Mesenteric fat pad (tissue), 1 donor: ENCODE data around the gene AFAP1. TPM values are rescaled to one million over a fixed set of nuclear protein-coding genes. Genes with fewer than 3 reads are reported as not detected.

Source experiments
- DNase-seq: peaks from one replicate; pipeline ENCODE4 v3.0.0-alpha.2; 2020; ENCODE audit warnings: low spot score
- total RNA-seq: library from RNA; stranded (reverse); fragmentation: NEBNext Ultra II Directional; extraction: Animal tissue kit (Norgen Biotek cat#: 25700); gene quantifications from one replicate; pipeline ENCODE4 v1.2.1, GENCODE V29; 2021
- donor health status: DM: yes; HTN: yes; CAD: no.

Gene AFAP1
- total RNA-seq, 1 donor from 2014 or later = 33.9 TPM

DNA sequence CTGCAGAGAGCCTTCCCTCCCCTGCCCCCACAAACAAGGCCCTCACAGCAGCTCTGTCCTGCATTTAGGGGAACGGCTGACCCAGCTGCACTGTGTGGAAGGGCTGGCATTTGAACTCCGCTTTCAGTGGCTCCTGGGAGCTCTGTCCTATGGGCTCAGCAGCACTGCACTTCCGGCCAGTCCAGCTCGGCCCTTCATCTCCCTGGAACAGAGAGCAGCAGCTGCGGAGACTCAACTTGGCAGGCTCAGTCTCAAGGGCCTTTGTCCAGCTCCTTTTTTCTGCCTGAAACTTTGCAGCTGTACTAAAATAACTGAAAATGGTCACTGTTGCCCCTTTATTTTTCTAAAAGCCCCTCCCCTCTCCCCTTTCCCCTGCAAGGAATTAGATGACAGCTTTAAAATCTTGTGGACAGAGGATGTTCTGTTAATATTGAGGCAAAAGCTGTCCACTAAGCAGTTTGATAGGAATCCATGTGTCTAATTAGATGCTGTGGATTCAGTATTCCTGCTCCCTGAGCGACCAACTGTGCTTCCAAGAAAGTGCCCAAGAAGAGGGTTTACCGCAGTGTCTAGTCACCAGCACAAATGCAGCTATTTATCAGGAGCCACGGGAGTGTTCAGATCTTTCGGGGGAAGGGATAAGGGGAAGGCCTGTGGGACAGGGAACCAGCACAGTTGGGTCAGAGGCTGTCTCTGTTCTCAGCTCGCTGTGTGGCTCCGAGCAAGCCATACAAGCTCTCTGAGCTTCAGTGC lies 133.1 kb downstream of the AFAP1 start:
- peak; percentile 89 for DNase-seq

DNA sequence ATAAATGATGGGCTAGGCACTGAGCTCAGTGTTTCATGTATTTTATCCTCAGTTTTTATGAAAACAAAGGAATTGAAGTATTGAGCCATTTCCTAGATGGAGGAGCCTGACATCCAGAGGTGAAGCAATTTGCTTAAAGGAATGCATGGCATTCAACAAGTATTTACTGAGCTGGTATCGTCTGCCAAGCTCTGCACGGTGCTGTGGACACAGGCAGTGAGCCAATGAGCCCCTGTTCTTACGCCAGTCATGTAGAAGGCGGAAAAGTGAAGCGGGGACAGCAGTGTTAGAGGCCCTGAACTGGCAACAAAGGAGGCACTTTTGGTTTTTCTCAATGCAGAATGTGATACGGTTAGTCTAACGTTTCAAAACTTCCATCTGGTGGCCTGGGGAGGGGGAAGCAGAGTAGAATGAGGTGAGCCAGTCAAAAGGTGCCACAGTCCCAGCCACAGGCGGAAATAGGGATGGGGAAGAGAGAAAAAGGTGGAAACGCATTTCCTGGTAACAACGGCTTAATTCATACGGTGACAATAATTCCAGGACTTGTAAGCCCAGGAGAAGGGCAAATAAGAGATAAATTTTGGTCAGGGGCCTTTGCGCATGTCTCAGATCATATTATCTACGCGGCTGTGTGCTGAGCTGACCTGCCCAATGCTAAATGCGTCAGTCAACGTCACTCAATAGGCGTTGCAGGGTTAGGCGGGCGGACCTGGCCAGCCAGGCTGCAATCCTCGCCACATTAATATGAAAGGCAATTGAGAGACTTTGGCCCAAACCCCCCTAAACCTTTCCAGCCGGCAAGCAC lies 133.9 kb downstream of the AFAP1 start:
- peak; percentile 75 for DNase-seq

- DNase-seq = peak; percentile 9
Observed at GRCh38 chr4:7804756-7805385, 134.8 kb downstream of the AFAP1 start.

DNA sequence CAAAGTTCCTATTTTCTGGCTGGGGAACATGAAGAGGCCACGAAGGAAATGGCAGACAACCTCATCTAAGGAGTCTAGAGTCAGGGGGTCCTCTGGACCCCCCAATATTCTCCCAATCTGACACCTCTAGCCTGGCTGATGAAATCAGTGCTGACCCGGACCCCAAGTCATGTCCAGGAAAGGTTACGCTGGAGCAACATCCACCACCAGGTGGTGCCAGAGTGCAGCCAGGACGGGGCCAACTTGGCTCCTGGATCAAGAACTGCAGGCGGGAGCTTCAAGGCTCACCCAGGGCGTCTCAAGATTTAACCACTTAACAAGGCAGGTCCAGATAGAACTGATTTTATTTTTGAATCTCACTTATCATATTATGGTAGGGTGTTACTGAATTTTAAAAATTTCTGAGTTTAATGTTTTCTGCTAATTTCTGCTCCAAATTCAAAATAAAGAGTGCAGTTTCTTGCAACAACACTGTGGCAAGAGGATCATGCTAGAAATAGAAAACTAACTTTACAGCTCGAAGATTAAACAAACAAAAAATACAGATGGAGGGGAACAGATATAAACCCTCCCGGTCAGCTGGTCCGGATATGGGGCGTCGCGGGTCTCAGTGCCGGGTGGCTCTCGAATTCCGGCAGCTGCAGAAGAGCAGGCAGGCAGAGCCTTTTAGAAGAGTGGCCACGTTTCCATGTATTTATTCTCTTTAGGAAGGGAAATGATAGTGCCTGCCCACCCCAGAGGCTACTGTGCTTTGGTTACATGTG lies 135.5 kb downstream of the AFAP1 start:
- peak; percentile 94 for DNase-seq

- DNase-seq = peak; percentile 80
Observed at GRCh38 chr4:7803371-7803770, 136.3 kb downstream of the AFAP1 start.

DNA sequence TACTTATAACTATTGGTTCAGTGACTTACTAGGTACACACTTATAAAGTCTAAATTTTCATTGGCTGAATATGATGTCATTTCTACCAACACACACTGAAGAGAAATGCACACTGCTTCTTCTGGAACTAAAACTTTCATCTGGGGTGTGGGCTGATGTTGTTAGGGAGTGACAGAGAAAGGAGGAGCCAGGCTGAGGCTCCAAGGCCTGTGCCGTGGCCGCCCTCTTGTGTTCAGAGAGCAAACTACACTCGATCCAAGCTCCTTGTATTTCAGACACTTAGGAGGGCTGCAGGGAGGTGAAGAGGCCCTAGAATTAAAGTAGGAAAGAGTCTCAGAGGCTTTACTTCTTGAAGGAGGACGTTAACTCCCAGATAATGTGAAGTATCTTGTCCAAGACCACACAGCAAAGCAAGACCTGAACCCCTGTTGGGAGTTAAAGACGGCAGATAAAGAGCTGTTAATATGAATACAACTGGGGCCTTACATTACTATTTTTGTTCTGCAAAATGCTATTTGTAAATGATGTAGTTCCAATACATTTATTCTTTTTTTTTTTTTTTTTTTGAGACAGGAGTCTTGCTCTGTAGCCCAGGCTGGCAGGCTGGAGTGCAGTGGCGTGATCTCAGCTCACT lies 137.5 kb downstream of the AFAP1 start:
- DNase-seq = peak; percentile 88

DNA sequence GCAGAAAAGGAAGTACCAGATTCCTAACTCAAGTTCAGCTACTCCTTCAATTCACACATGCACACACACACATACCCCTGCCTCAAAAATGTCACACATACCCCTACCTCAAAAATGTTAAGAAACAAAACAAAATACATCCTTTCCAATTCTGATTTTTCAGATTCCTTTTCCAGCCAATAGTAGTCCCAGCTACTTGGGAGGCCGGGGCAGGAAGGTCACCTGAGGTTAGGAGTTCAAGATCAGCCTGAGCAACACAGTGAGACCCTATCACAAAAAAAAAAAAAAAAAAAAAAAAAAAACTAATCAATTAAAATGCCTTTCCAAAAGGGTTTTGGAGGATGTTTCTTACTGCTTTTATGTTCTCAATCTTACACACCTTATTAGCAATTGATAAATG lies 138.0 kb downstream of the AFAP1 start:
- DNase-seq = peak; percentile 6

GRCh38 chr4:7801001-7801400 lies 138.7 kb downstream of the AFAP1 start:
- peak; percentile 37 for DNase-seq

DNA sequence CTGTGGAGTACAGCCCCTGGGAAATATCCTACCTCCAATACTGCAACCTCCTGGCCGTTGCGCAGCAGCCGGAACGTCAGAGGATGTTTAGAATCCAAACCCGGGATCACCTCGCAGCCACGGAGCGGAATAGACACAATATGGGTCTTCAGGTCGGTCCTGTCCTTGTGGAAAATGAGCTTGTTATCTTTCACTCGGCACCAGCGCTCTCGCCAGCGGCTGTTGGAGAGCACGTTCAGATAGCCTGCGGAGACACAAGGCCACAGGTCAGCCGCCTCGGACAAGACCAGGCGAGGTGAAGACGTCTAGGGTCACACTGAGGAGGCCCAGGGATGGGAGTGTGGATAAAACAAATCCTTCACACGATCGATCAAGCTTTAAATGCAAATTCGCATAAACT lies 139.3 kb downstream of the AFAP1 start:
- DNase-seq = peak; percentile 80

GRCh38 chr4:7799736-7800135 lies 139.9 kb downstream of the AFAP1 start:
- DNase-seq = no peak

DNA sequence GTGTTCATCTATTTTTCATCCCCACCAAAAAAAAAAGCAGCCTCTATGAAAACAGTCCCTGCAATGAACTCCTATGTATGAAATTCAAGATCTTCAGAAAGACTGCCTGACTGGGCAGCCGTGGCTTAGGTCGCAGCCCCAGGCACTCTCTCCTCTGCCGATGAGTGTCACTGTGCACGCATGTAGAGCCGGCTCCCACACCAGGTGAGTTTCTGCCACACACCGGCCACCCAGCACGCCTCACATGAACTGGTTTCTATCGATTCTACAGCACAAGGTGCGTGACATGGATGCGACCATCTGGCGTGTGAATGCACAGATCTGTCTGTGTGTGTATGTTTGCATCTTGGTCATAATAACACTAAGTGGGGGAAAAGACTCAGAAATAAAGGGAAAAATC lies 140.4 kb downstream of the AFAP1 start:
- DNase-seq = peak; percentile 80

- peak; percentile 65 for DNase-seq
Observed at GRCh38 chr4:7798178-7798995, 141.3 kb downstream of the AFAP1 start.

DNA sequence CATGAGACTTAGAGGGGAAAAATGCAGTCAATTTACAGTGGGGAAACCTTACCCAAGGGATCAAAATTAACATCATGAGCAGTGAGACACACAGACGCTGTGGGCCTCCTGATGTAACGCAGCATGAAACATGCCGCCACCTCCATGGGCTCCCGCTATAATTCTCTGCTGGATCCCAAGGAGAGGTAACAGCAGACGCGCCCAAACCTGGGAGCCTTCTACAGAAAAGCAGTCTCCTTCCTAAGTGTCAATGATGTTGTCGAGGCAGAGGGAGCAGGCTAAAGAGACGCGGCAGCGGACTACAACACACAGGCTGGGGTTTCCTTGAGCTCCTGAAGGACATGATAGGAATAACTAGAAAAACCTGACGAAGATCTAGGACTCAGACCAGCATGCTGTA lies 142.3 kb downstream of the AFAP1 start:
- DNase-seq = peak; percentile 53

- peak; percentile 24 for DNase-seq
Observed at GRCh38 chr4:7795983-7796382, 143.7 kb downstream of the AFAP1 start.

GRCh38 chr4:7793186-7793585 lies 146.5 kb downstream of the AFAP1 start:
- peak; percentile 49 for DNase-seq

DNA sequence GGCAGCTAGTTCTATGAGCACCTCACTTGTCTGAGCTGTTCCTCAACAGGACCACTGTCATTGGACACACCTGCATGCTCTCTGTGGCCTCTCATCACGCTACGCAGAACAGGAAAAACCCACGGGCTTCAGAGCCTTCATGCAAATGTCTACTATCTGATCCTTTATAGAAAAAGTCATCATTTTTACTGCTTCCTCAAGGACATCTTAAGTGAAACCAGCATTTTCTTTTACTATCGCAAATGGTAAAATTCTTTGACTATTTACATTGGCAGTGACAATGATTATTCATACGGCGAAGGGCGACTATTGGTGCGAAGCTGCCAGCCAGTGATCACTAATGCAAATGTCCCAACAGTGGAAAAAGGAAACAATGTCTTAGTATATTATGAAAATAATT lies 147.0 kb downstream of the AFAP1 start:
- peak; percentile 18 for DNase-seq

DNA sequence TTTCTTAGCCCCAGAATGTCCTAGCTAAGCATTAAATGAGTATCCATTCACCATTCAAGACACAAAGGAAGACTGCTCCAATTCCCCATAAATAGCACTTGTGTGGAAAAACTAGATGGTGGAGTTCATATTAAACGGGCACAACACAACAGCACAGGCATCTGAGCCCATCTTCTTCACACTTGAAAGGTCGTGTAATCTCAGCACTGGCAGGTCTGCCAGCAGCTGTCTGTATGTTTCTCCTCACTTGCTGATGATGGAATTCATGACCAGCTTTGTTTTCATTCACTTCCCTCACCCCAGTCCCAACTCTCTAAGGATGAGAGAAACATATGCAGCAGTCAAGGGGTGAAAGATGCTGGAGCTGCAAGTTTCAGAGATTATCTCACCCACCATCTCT lies 148.7 kb downstream of the AFAP1 start:
- peak; percentile 5 for DNase-seq

DNA sequence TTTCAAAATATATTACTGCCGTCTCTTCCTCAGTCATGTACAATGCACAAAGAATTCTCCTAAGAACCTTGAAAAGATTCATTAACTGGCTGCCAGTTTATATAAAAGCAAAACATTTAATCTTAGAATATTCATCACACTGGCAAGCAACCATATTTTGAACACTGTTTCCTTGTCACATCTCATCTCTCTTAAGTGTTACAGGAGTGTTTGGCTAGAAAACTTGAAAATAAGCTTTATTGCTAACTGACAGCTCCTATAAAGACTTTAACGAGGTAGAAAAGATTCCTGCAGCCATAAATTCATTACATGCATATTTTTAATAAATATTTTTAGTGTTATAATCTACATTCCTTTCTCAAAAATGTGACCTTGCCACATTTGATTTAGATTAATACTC lies 149.6 kb downstream of the AFAP1 start:
- no peak for DNase-seq

DNA sequence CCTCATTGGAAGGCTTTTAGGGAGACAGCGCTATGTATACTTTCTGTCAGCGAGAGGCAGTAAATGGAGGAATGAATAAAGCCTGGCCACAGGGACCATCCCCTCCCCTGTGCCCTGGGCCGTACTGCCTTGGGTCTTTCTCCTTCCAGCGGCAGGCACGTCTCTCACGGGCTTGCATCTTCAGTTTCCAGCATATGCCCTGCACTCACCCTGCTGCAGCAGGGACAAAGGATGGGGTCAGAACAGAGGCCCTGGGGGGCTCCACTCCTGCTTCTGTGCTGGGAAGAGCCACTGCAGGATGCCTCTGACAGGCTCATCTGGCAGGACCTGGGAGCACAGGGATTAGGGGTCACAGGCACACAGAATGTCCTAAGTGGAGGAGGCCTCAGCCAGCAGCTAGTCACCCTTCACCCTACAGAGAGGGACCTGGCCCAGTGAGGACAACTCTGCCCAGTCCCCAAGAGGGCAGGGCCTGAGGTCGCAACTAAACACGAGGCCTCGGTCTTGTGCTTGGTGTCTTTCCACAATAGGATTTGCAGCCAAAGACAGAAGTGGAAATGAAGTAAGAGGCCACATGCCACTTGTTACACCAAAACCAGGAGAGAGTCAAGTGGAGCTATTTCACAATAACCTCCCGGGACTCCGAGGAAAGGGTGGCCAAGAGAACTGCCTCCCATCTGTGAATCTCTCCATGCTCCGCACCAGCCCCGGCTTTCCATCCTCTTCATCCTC lies 150.8 kb downstream of the AFAP1 start:
- DNase-seq = no peak
